ENCODE results near the gene IQGAP2. TPM values are rescaled to one million over a fixed set of nuclear protein-coding genes. Genes with fewer than 3 reads are reported as not detected.

IQGAP2 gene
- total RNA-seq, 1 experiment from 2014 or later = 1.5 TPM

DNA sequence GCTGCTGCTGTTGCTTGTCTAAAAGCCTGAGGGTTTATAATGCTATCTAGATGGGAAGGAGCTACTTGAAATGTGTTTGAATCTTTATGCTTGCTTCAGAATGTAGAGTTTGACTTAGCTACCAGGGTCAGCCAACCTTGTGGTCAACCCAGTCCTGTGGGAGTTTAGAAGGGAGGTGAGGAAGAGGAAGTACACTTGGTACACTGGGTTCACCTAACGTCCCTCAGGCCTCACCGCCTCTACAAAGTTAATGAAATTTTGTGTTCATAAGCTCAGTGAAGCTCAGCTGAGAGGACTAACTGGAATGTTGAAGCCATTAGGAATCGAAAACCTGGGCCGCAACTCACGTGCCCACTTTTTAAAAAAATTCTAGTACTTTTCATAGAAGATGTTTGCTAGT lies 10.7 kb downstream of the IQGAP2 start:
- Mint-ChIP-seq H3K4me3 (ENCODE audit: unreplicated experiment) (no peak overlapping the region), H3K9me3 (ENCODE audit: unreplicated experiment) (no peaks in the 10 kb centered on the region), H3K27ac (ENCODE audit: low read depth, unreplicated experiment) (no peak overlapping the region), H3K27me3 (ENCODE audit: insufficient read depth, unreplicated experiment) (no peaks in the 10 kb centered on the region), H3K36me3 (ENCODE audit: insufficient read depth, unreplicated experiment) (no peaks in the 10 kb centered on the region), H3K4me1 (ENCODE audit: insufficient read depth, unreplicated experiment) (no peaks in the 10 kb centered on the region)
- DNase-seq (ENCODE audit: unreplicated experiment) = no peak
- BruUV-seq (replicated peaks) = no TSS peak
- ChIA-PET CTCF (interaction anchor here (1.3 kb wide), 1 partner anchor 10 kb away, joined by 3 read pairs; no protein-coding TSS in a partner anchor), POLR2A (no interaction called here)
- intact Hi-C loops (cut with micrococcal nuclease) = no loop called here
- TF ChIP-seq, protein P1, sequence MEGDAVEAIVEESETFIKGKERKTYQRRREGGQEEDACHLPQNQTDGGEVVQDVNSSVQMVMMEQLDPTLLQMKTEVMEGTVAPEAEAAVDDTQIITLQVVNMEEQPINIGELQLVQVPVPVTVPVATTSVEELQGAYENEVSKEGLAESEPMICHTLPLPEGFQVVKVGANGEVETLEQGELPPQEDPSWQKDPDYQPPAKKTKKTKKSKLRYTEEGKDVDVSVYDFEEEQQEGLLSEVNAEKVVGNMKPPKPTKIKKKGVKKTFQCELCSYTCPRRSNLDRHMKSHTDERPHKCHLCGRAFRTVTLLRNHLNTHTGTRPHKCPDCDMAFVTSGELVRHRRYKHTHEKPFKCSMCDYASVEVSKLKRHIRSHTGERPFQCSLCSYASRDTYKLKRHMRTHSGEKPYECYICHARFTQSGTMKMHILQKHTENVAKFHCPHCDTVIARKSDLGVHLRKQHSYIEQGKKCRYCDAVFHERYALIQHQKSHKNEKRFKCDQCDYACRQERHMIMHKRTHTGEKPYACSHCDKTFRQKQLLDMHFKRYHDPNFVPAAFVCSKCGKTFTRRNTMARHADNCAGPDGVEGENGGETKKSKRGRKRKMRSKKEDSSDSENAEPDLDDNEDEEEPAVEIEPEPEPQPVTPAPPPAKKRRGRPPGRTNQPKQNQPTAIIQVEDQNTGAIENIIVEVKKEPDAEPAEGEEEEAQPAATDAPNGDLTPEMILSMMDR (IDR thresholded peaks at IDR 0.05; ENCODE audit: unreplicated experiment) = no peak

DNA sequence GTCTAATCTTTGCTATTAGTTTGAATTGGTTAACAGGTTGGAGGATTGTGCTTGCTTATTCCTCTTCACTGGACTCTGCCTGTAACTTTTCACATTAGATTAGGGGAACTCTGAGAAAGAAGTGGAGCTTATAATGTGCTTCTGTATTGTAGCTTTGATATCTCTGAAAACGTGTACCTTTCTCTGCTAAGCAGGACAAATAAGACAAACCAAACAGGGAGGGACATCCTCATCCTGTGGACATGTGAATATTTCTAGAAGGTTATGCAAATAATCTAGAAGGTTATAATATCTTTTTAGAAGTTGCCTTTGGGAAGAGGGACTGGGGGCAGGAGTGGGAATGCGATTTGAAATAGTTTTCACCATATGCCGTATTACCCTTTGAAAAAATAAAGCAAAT lies 11.7 kb downstream of the IQGAP2 start:
- Mint-ChIP-seq H3K27me3 (ENCODE audit: insufficient read depth, unreplicated experiment) (no peaks in the 10 kb centered on the region), H3K27ac (ENCODE audit: low read depth, unreplicated experiment) (no peak overlapping the region), H3K4me3 (ENCODE audit: unreplicated experiment) (no peak overlapping the region), H3K4me1 (ENCODE audit: insufficient read depth, unreplicated experiment) (no peaks in the 10 kb centered on the region), H3K9me3 (ENCODE audit: unreplicated experiment) (no peaks in the 10 kb centered on the region), H3K36me3 (ENCODE audit: insufficient read depth, unreplicated experiment) (no peaks in the 10 kb centered on the region)
- BruUV-seq (replicated peaks) = no TSS peak
- intact Hi-C loops (cut with micrococcal nuclease) = no loop called here
- no peak for DNase-seq (ENCODE audit: unreplicated experiment)
- TF ChIP-seq, protein P1 (IDR thresholded peaks at IDR 0.05; ENCODE audit: unreplicated experiment) = no peak
- POLR2A ChIA-PET = interaction anchor here (0.8 kb wide), 1 partner anchor 13 kb away, joined by 3 read pairs; no protein-coding TSS in a partner anchor
- CTCF ChIA-PET = interaction anchor here (0.7 to 1.3 kb wide), 3 partner anchors 11 to 1490 kb away, joined by 3 read pairs; no protein-coding TSS in a partner anchor

GRCh38 chr5:76415855-76416254 lies 12.8 kb downstream of the IQGAP2 start:
- Mint-ChIP-seq H3K36me3 (ENCODE audit: insufficient read depth, unreplicated experiment) (no peaks in the 10 kb centered on the region), H3K27me3 (ENCODE audit: insufficient read depth, unreplicated experiment) (no peaks in the 10 kb centered on the region), H3K4me3 (ENCODE audit: unreplicated experiment) (no peak overlapping the region), H3K4me1 (ENCODE audit: insufficient read depth, unreplicated experiment) (no peaks in the 10 kb centered on the region), H3K9me3 (ENCODE audit: unreplicated experiment) (no peaks in the 10 kb centered on the region), H3K27ac (ENCODE audit: low read depth, unreplicated experiment) (no peak overlapping the region)
- ChIA-PET POLR2A (no interaction called here), CTCF (interaction anchor here (0.6 to 0.9 kb wide), 2 partner anchors 12 to 240 kb away, joined by 3 to 4 read pairs; no protein-coding TSS in a partner anchor)
- TF ChIP-seq, protein P1 (IDR thresholded peaks at IDR 0.05; ENCODE audit: unreplicated experiment) = no peak
- no TSS peak for BruUV-seq (replicated peaks)
- DNase-seq (ENCODE audit: unreplicated experiment) = no peak
- intact Hi-C loops (cut with micrococcal nuclease) = no loop called here

DNA sequence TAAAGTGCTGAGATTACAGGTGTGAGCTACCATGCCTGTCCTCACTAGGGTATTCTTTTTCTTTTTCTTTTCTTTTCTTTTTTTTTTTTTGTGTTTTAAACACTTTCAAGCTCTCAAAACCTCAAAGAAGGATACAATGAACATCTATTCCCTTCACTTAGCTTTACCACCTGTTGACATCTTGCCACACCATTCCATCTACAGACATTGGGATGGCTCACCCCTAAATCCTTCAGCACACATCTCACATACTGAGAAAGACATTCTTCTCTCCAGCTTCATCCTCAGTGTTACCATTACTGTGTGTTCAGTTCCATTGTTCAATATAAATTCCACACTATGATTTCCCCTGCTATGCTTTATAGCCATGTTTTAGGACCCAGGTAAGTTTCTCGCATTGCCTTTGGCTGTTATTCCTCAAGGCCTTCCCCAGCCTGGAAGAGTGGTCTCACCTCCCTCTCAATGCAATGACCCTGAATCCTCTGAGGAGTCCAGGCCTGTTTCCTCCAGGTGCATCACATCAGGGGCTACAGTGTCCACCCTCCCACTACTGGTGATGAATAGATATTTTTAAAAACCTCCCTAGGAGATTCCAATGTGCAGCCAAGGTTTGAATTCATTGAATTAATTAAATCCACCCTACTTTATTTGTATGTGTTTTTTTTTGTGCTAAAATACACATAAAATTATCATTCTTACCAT lies 16.7 kb downstream of the IQGAP2 start:
- no peaks in the 10 kb centered on the region for H3K4me1 Mint-ChIP-seq (ENCODE audit: insufficient read depth, unreplicated experiment)
- BruUV-seq (replicated peaks) = no TSS peak
- intact Hi-C loops (cut with micrococcal nuclease) = no loop called here
- no peak overlapping the region for H3K27ac Mint-ChIP-seq (ENCODE audit: low read depth, unreplicated experiment)
- no peaks in the 10 kb centered on the region for H3K27me3 Mint-ChIP-seq (ENCODE audit: insufficient read depth, unreplicated experiment)
- no peak overlapping the region for H3K4me3 Mint-ChIP-seq (ENCODE audit: unreplicated experiment)
- H3K36me3 Mint-ChIP-seq (ENCODE audit: insufficient read depth, unreplicated experiment) = no peaks in the 10 kb centered on the region
- no peaks in the 10 kb centered on the region for H3K9me3 Mint-ChIP-seq (ENCODE audit: unreplicated experiment)
- ChIA-PET CTCF (interaction anchor here (1.2 kb wide), 1 partner anchor 12 kb away, joined by 4 read pairs; no protein-coding TSS in a partner anchor), POLR2A (no interaction called here)
- DNase-seq (ENCODE audit: unreplicated experiment) = no peak
- TF ChIP-seq, protein P1 (IDR thresholded peaks at IDR 0.05; ENCODE audit: unreplicated experiment) = no peak
